IMR-90 (cell line): Measurements from ENCODE around the gene ACAT2. TPM values are rescaled to one million over a fixed set of nuclear protein-coding genes. Genes with fewer than 3 reads are reported as not detected.
A peak's percentile ranks its signal among the peaks of the same experiment; 100 is the strongest.

ENCODE experiments used
- ATAC-seq: fragments of 200-7000 bp; cut with Tn5 transposase; 2 replicates; pipeline ENCODE4 v1.9.1; 2020; ENCODE audit warnings: low read depth, mild to moderate bottlenecking, moderate library complexity
- BruUV-seq: library from RNA; stranded (reverse); fragments of 400-500 nt; replicated peaks from 2 replicates; lab custom pipeline; 2021; lab: Mats Ljungman, UMichigan
- CTCF ChIA-PET: fragments of 300-600 bp; formaldehyde crosslinking; extraction: SDS; loops from one replicate; lab custom pipeline; 2021; ENCODE audit warnings: antibody characterized with exemption; lab: Yijun Ruan, JAX
- POLR2A ChIA-PET: fragments of 300-600 bp; sonication (Branson Sonifier 250); formaldehyde crosslinking; loops from one replicate; lab custom pipeline; 2022; ENCODE audit warnings: antibody characterized with exemption; ENCODE audit not compliant: unreplicated experiment; lab: Charles Lee
- DNase-seq: peaks from one replicate; pipeline ENCODE4 v3.0.0; 2013
- H2AFZ ChIP-seq: replicated peaks from 2 replicates; pipeline ENCODE3; 2013; ENCODE audit warnings: low read length, mild to moderate bottlenecking; ENCODE audit not compliant: poor library complexity
- H2AK5ac ChIP-seq: 2 replicates; pipeline ENCODE4 v1.6.1; 2013; ENCODE audit warnings: low read depth, low read length, inconsistent platforms
- H2AK9ac ChIP-seq: replicated peaks from 2 replicates; pipeline ENCODE3; 2013; ENCODE audit warnings: mild to moderate bottlenecking, low read depth, low read length, moderate library complexity; ENCODE audit not compliant: poor library complexity
- H2BK120ac ChIP-seq: 2 replicates; pipeline ENCODE4 v1.6.1; 2013; ENCODE audit warnings: low read depth, low read length, inconsistent platforms
- H2BK15ac ChIP-seq: 3 replicates; pipeline ENCODE4 v1.6.1; 2013; ENCODE audit warnings: low read depth, low read length, inconsistent platforms
- H2BK20ac ChIP-seq: 2 replicates; pipeline ENCODE4 v1.6.1; 2013; ENCODE audit warnings: low read depth, mild to moderate bottlenecking, inconsistent platforms, low read length, moderate library complexity
- H2BK5ac ChIP-seq: 2 replicates; pipeline ENCODE4 v1.6.1; 2013; ENCODE audit warnings: mild to moderate bottlenecking, low read depth, low read length, inconsistent platforms; ENCODE audit not compliant: poor library complexity, severe bottlenecking
- H3K14ac ChIP-seq: replicated peaks from 2 replicates; pipeline ENCODE4 v1.6.1; 2013; ENCODE audit warnings: low read depth, low read length, inconsistent platforms
- H3K18ac ChIP-seq: 2 replicates; pipeline ENCODE4 v1.6.1; 2013; ENCODE audit warnings: low read depth, low read length, control low read depth
- H3K23ac ChIP-seq: 2 replicates; pipeline ENCODE4 v1.6.1; 2013; ENCODE audit warnings: low read depth, low read length, inconsistent platforms
- H3K27ac ChIP-seq: 2 replicates; pipeline ENCODE4 v1.5.1; 2013; ENCODE audit warnings: mild to moderate bottlenecking, control low read depth, low read length; ENCODE audit not compliant: insufficient read depth
- H3K27me3 ChIP-seq: 2 replicates; pipeline ENCODE4 v1.6.1; 2013; ENCODE audit warnings: low read length; ENCODE audit not compliant: control insufficient read depth, insufficient read depth
- H3K36me3 ChIP-seq: 2 replicates; pipeline ENCODE4 v1.6.1; 2013; ENCODE audit warnings: low read length, mixed read lengths; ENCODE audit not compliant: control insufficient read depth, insufficient read depth
- H3K4ac ChIP-seq: 2 replicates; pipeline ENCODE4 v1.6.1; 2013; ENCODE audit warnings: low read depth, low read length, inconsistent platforms
- H3K4me1 ChIP-seq: 2 replicates; pipeline ENCODE4 v1.6.1; 2013; ENCODE audit warnings: low read length, mixed read lengths; ENCODE audit not compliant: control insufficient read depth, insufficient read depth
- H3K4me2 ChIP-seq: 2 replicates; pipeline ENCODE4 v1.6.1; 2013; ENCODE audit warnings: low read depth, mild to moderate bottlenecking, control low read depth, low read length, moderate library complexity
- H3K4me3 ChIP-seq: 2 replicates; pipeline ENCODE4 v1.5.1; 2013; ENCODE audit warnings: low read depth, mild to moderate bottlenecking, control low read depth, low read length, moderate library complexity; ENCODE audit not compliant: insufficient read depth
- H3K56ac ChIP-seq: 2 replicates; pipeline ENCODE4 v1.6.1; 2013; ENCODE audit warnings: low read length, inconsistent platforms; ENCODE audit not compliant: insufficient read depth; ENCODE audit errors: extremely low read depth
- H3K79me1 ChIP-seq, 2 experiments: 2 replicates each; pipeline ENCODE4 v1.6.1; 2013; ENCODE audit warnings: low read length in 2 of 2, inconsistent platforms in 1 of 2, low read depth in 1 of 2
- H3K9ac ChIP-seq: 2 replicates; pipeline ENCODE4 v1.6.1; 2013; ENCODE audit warnings: low read depth, low read length, control low read depth
- H3K9me1 ChIP-seq: 2 replicates; pipeline ENCODE4 v1.6.1; 2013; ENCODE audit warnings: low read length, inconsistent platforms; ENCODE audit not compliant: insufficient read depth
- H3K9me3 ChIP-seq: 2 replicates; pipeline ENCODE4 v1.6.1; 2013; ENCODE audit warnings: low read length; ENCODE audit not compliant: control insufficient read depth, insufficient read depth
- H4K20me1 ChIP-seq: 2 replicates; pipeline ENCODE4 v1.6.1; 2013; ENCODE audit warnings: low read length, inconsistent platforms; ENCODE audit not compliant: insufficient read depth
- H4K5ac ChIP-seq: 2 replicates; pipeline ENCODE4 v1.6.1; 2013; ENCODE audit warnings: mild to moderate bottlenecking, low read depth, low read length, control low read depth
- H4K8ac ChIP-seq, 2 experiments: 2 replicates each; pipeline ENCODE4 v1.6.1; 2013; ENCODE audit warnings: low read depth in 2 of 2, low read length in 2 of 2, control low read depth in 1 of 2, inconsistent platforms in 1 of 2
- H4K91ac ChIP-seq: 2 replicates; pipeline ENCODE4 v1.6.1; 2013; ENCODE audit warnings: low read depth, low read length, inconsistent platforms; ENCODE audit not compliant: insufficient read depth
- BHLHE40 ChIP-seq: fragments of 150-350 bp; IDR thresholded peaks from 2 replicates; pipeline ENCODE4 v1.6.1; 2016; ENCODE audit warnings: mild to moderate bottlenecking, low read depth, low read length
- CEBPB ChIP-seq: IDR thresholded peaks from 2 replicates; pipeline ENCODE4 v1.6.1; 2012; ENCODE audit warnings: low read depth, low read length, improper control_type of control experiment
- CHD1 ChIP-seq: IDR thresholded peaks from 2 replicates; pipeline ENCODE4 v1.6.1; 2012; ENCODE audit warnings: low read depth, low read length, improper control_type of control experiment
- ELK1 ChIP-seq: fragments of 150-350 bp; IDR thresholded peaks from 2 replicates; pipeline ENCODE4 v1.6.1; 2016; ENCODE audit warnings: low read depth, mild to moderate bottlenecking, low read length, moderate library complexity, borderline replicate concordance
- FOS ChIP-seq: fragments of 150-350 bp; IDR thresholded peaks from 2 replicates; pipeline ENCODE4 v1.6.1; 2016; ENCODE audit warnings: low read depth, low read length
- MAFK ChIP-seq: IDR thresholded peaks from 2 replicates; pipeline ENCODE4 v1.6.1; 2012; ENCODE audit warnings: low read depth, low read length, improper control_type of control experiment
- MAZ ChIP-seq: IDR thresholded peaks from 2 replicates; pipeline ENCODE4 v1.6.1; 2012; ENCODE audit warnings: low read depth, mild to moderate bottlenecking, low read length, improper control_type of control experiment, moderate library complexity, borderline replicate concordance
- MXI1 ChIP-seq: IDR thresholded peaks from 2 replicates; pipeline ENCODE4 v1.6.1; 2012; ENCODE audit warnings: low read depth, mild to moderate bottlenecking, low read length, moderate library complexity, borderline replicate concordance
- NFE2L2 ChIP-seq: fragments of 150-350 bp; IDR thresholded peaks from 2 replicates; pipeline ENCODE4 v1.6.1; 2016; ENCODE audit warnings: low read depth, mild to moderate bottlenecking, low read length
- RAD21 ChIP-seq: IDR thresholded peaks from 2 replicates; pipeline ENCODE4 v1.6.1; 2012; ENCODE audit warnings: low read length, improper control_type of control experiment
- RCOR1 ChIP-seq: IDR thresholded peaks from 2 replicates; pipeline ENCODE4 v1.6.1; 2012; ENCODE audit warnings: mild to moderate bottlenecking, low read length, improper control_type of control experiment; ENCODE audit not compliant: insufficient replicate concordance
- RFX5 ChIP-seq: IDR thresholded peaks from 2 replicates; pipeline ENCODE4 v1.8.0; 2012; ENCODE audit warnings: low read depth, mild to moderate bottlenecking, low read length, moderate library complexity
- USF2 ChIP-seq: fragments of 150-350 bp; IDR thresholded peaks from 2 replicates; pipeline ENCODE4 v1.6.1; 2017; ENCODE audit warnings: mild to moderate bottlenecking, antibody characterized with exemption, low read length, low read depth
- WGBS, 2 experiments: methylation state at CpG; one replicate each; pipeline versions ENCODE4 v1.1.5 to v1.1.7; 2013; ENCODE audit warnings: missing lambda C conversion rate in 2 of 2; ENCODE audit not compliant: insufficient read length in 1 of 2; ENCODE audit errors: extremely low coverage in 2 of 2; 5-methylcytosine and 5-hydroxymethylcytosine counted together
- dilution Hi-C: fragments of 300-500 bp; cut with HindIII; formaldehyde crosslinking; loops from one replicate; pipeline ENCODE4 v1.14.3; 2018; ENCODE audit warnings: low sequenced_read_pairs; ENCODE audit not compliant: unreplicated experiment
- in situ Hi-C: fragments of 300-500 bp; cut with MboI; formaldehyde crosslinking; loops from 3 replicates; pipeline ENCODE4 v1.14.3; 2019; ENCODE audit warnings: low sequenced_read_pairs, inconsistent platforms, mixed read lengths
- intact Hi-C: fragments of 100-400 bp; cut with micrococcal nuclease; formaldehyde crosslinking; loops from 2 replicates; pipeline ENCODE4 v1.10.0; 2022
- polyA plus RNA-seq, 3 experiments: library from polyadenylated mRNA; depleted of rRNA; stranded (reverse); fragments of >200 nt; gene quantifications; 2 replicates each; pipeline ENCODE4 v1.2.3, GENCODE V29; 2012; ENCODE audit warnings: low replicate concordance in 1 of 3
- total RNA-seq: library from RNA; depleted of rRNA; stranded (reverse); fragments of >200 nt; gene quantifications from 2 replicates; pipeline ENCODE4 v1.2.3, GENCODE V29; 2012

The ACAT2 gene
- total and polyA plus RNA-seq, 2 of the 4 experiments (the other 2 are of a cell fraction) = 30.5 to 45.2 TPM

- in situ Hi-C loops = no loop called here
- POLR2A ChIA-PET = interaction anchor here (0.7 to 1.0 kb wide), 2 partner anchors 54 to 110 kb away, joined by 3 read pairs; no protein-coding TSS in a partner anchor
- no peak for TF ChIP-seq MAZ
- TF ChIP-seq MAFK = no peak
- TF ChIP-seq NFE2L2 = no peak
- no peak for TF ChIP-seq ELK1
- TF ChIP-seq CHD1 = no peak
- TF ChIP-seq CEBPB = peak; percentile 89
- TF ChIP-seq USF2 = peak; percentile 62; the same call in 1 of the 2 replicates
- no peak for TF ChIP-seq RAD21
- 0 out of 2 replicates have a peak, but pooled peaks have one; percentile 44 for TF ChIP-seq FOS
- peak; percentile 67; the same call in 1 of the 2 replicates for TF ChIP-seq MXI1
- TF ChIP-seq RFX5 = no peak
- TF ChIP-seq RCOR1 = no peak
- no peak for TF ChIP-seq BHLHE40
Measured at GRCh38 chr6:159790149-159790955, 28.5 kb downstream of the ACAT2 start, which contains the start of gene MRPL18. MRPL18 (plus strand) TSS chr6:159790467; CDS start chr6:159790588, 121 bp downstream.

More at GRCh38 chr6:159790149-159790955, 28.5 kb downstream of the ACAT2 start, which contains the start of gene MRPL18:
- CTCF ChIA-PET = interaction anchor here (0.7 to 1.3 kb wide), 2 partner anchors 18 to 99 kb away, joined by 3 to 5 read pairs; no protein-coding TSS in a partner anchor
- Histone ChIP-seq H3K79me1 (peaks cover 11 to 25% of the 10 kb centered on the region in 2 experiments; a peak in 3 of 4 replicates), H3K27me3 (no peaks in the 10 kb centered on the region), H3K9me1 (no peaks in the 10 kb centered on the region), H3K56ac (peak within 1 kb of the TSS; percentile 79), H2BK15ac (peak within 1 kb of the TSS; percentile 9; the same call in 1 of the 3 replicates), H4K20me1 (peaks cover 16% of the 10 kb centered on the region), H2AK5ac (peak within 1 kb of the TSS; percentile 77), H3K4me2 (peak within 1 kb of the TSS; percentile 76), H3K23ac (peak within 1 kb of the TSS; percentile 95), H4K5ac (peak within 1 kb of the TSS; percentile 76), H3K9ac (peak within 1 kb of the TSS; percentile 90), H3K4ac (peak within 1 kb of the TSS; percentile 90), H3K36me3 (peaks cover 7% of the 10 kb centered on the region), H2AFZ (peak within 1 kb of the TSS; percentile 96), H3K4me3 (peak within 1 kb of the TSS; percentile 89), H3K4me1 (peaks cover 4% of the 10 kb centered on the region), H3K18ac (peak within 1 kb of the TSS; percentile 30), H2BK5ac (peak within 1 kb of the TSS; percentile 75), H3K27ac (peak within 1 kb of the TSS; percentile 91), H4K91ac (peak within 1 kb of the TSS; percentile 89), H4K8ac (peak within 1 kb of the TSS; percentile 74 to 89), H2AK9ac (peak within 1 kb of the TSS; percentile 98), H2BK20ac (no peak within 1 kb of the TSS), H3K9me3 (no peaks in the 10 kb centered on the region), H3K14ac (peak within 1 kb of the TSS; percentile 91), H2BK120ac (peak within 1 kb of the TSS; percentile 54)
- no TSS peak for BruUV-seq
- DNase-seq (peak; percentile 98), ATAC-seq (peak; percentile 88)
- 0% methylated on average over 18 of the region's 56 CpGs; no CpG with 5 or more reads in 1 of the 2 experiments for WGBS, 2 experiments
- dilution Hi-C loops = no loop called here
- intact Hi-C loops = no loop called here
